Liver (tissue), 9 donors: Measurements from ENCODE around the gene NNMT. TPM values are rescaled to one million over a fixed set of nuclear protein-coding genes. Genes with fewer than 3 reads are reported as not detected.

Experiments used
- DNase-seq: peaks from one replicate; pipeline ENCODE4 v3.0.0-alpha.2; 2017; ENCODE audit warnings: low spot score
- H3K27ac ChIP-seq, 2 donors: one replicate each; pipeline ENCODE4 v1.7.0; 2013; ENCODE audit warnings: inconsistent platforms in 2 of 2, low read length in 2 of 2, control low read depth in 1 of 2, low read depth in 1 of 2, mild to moderate bottlenecking in 1 of 2
- H3K27me3 ChIP-seq, 4 donors: one replicate each; pipeline versions ENCODE4 v1.6.1 to v1.7.0; 2013; ENCODE audit warnings: low read length in 3 of 4, inconsistent platforms in 1 of 4, mild to moderate bottlenecking in 1 of 4, moderate library complexity in 1 of 4; ENCODE audit not compliant: control insufficient read depth in 4 of 4, insufficient read depth in 4 of 4
- H3K36me3 ChIP-seq, 4 donors: one replicate each; pipeline versions ENCODE4 v1.6.1 to v1.7.0; 2013; ENCODE audit warnings: low read length in 3 of 4, mild to moderate bottlenecking in 3 of 4, low read depth in 1 of 4, moderate library complexity in 1 of 4; ENCODE audit not compliant: control insufficient read depth in 4 of 4, insufficient read depth in 3 of 4
- H3K4me1 ChIP-seq, 4 donors: one replicate each; pipeline versions ENCODE4 v1.6.1 to v1.7.0; 2013; ENCODE audit warnings: low read length in 3 of 4, mild to moderate bottlenecking in 3 of 4, moderate library complexity in 1 of 4; ENCODE audit not compliant: control insufficient read depth in 4 of 4, insufficient read depth in 4 of 4
- H3K4me3 ChIP-seq, 3 donors: one replicate each; pipeline versions ENCODE4 v1.6.1 to v1.7.0; 2013; ENCODE audit warnings: low read length in 3 of 3, control low read depth in 1 of 3, low read depth in 1 of 3, mild to moderate bottlenecking in 1 of 3
- H3K9ac ChIP-seq, 2 donors: one replicate each; pipeline ENCODE4 v1.7.0; 2013; ENCODE audit warnings: low read length in 2 of 2, mild to moderate bottlenecking in 2 of 2, moderate library complexity in 2 of 2, control low read depth in 1 of 2, low read depth in 1 of 2
- H3K9me3 ChIP-seq, 4 donors: one replicate each; pipeline versions ENCODE4 v1.6.1 to v1.7.0; 2013; ENCODE audit warnings: low read length in 3 of 4; ENCODE audit not compliant: control insufficient read depth in 4 of 4
- ATF3 ChIP-seq: IDR thresholded peaks from 2 replicates; pipeline ENCODE4 v1.6.1; 2016; ENCODE audit warnings: antibody characterized with exemption
- CTCF ChIP-seq: fragments of 150-350 bp; IDR thresholded peaks from 2 replicates; pipeline ENCODE4 v1.5.1; 2017; ENCODE audit warnings: improper control_type of control experiment, low read depth, low read length; ENCODE audit not compliant: missing input control
- EGR1 ChIP-seq, 2 donors: IDR thresholded peaks; 2 replicates each; pipeline ENCODE4 v1.6.1; 2016 to 2018; ENCODE audit warnings: antibody characterized with exemption in 2 of 2, low read depth in 2 of 2
- FOXA1 ChIP-seq: IDR thresholded peaks from 2 replicates; pipeline ENCODE4 v1.6.1; 2016; ENCODE audit warnings: antibody characterized with exemption
- FOXA2 ChIP-seq: IDR thresholded peaks from 2 replicates; pipeline ENCODE4 v1.6.1; 2016; ENCODE audit warnings: antibody characterized with exemption
- GABPA ChIP-seq, 2 donors: IDR thresholded peaks in 1 of 2; conservative IDR thresholded peaks in 1 of 2; 2 replicates each; pipeline ENCODE4 v1.6.1; 2016; ENCODE audit warnings: antibody characterized with exemption in 2 of 2, mild to moderate bottlenecking in 1 of 2, moderate library complexity in 1 of 2
- HNF4A ChIP-seq, 2 donors: conservative IDR thresholded peaks; 2 replicates each; pipeline ENCODE4 v1.6.1; 2016; ENCODE audit warnings: antibody characterized with exemption in 2 of 2, mild to moderate bottlenecking in 2 of 2
- HNF4G ChIP-seq: IDR thresholded peaks from 2 replicates; pipeline ENCODE4 v1.6.1; 2016; ENCODE audit warnings: antibody characterized with exemption
- JUND ChIP-seq, 2 donors: IDR thresholded peaks; 2 replicates each; pipeline ENCODE4 v1.6.1; 2016; ENCODE audit warnings: antibody characterized with exemption in 2 of 2
- MAX ChIP-seq: IDR thresholded peaks from 2 replicates; pipeline ENCODE4 v1.6.1; 2016; ENCODE audit warnings: antibody characterized with exemption
- NR2F2 ChIP-seq: IDR thresholded peaks from 2 replicates; pipeline ENCODE4 v1.6.1; 2016; ENCODE audit warnings: antibody characterized with exemption
- RAD21 ChIP-seq, 2 donors: IDR thresholded peaks; 2 replicates each; pipeline ENCODE4 v1.6.1; 2016; ENCODE audit warnings: antibody characterized with exemption in 2 of 2, mild to moderate bottlenecking in 2 of 2
- REST ChIP-seq: IDR thresholded peaks from 2 replicates; pipeline ENCODE4 v1.6.1; 2016; ENCODE audit warnings: antibody characterized with exemption, mild to moderate bottlenecking
- RXRA ChIP-seq, 2 donors: IDR thresholded peaks; 2 replicates each; pipeline ENCODE4 v1.6.1; 2017 to 2018; ENCODE audit warnings: antibody characterized with exemption in 2 of 2, mild to moderate bottlenecking in 1 of 2
- SP1 ChIP-seq: IDR thresholded peaks from 2 replicates; pipeline ENCODE4 v1.6.1; 2018; ENCODE audit warnings: antibody characterized with exemption, mild to moderate bottlenecking
- TAF1 ChIP-seq: conservative IDR thresholded peaks from 2 replicates; pipeline ENCODE4 v1.6.1; 2016; ENCODE audit warnings: antibody characterized with exemption, mild to moderate bottlenecking
- YY1 ChIP-seq: IDR thresholded peaks from 2 replicates; pipeline ENCODE4 v1.6.1; 2016; ENCODE audit warnings: antibody characterized with exemption, mild to moderate bottlenecking
- ZBTB33 ChIP-seq: IDR thresholded peaks from 2 replicates; pipeline ENCODE4 v1.6.1; 2016; ENCODE audit warnings: antibody characterized with exemption
- WGBS: extraction: QIAGEN DNeasy Blood & Tissue Kit; methylation state at CpG from one replicate; pipeline ENCODE4 v1.1.7; 2013; 5-methylcytosine and 5-hydroxymethylcytosine counted together
- polyA plus RNA-seq, 2 donors: library from polyadenylated mRNA; stranded (reverse) in 1 of 2; unstranded in 1 of 2; fragments of 200-250 nt in 1 of 2; fragments of >200 nt in 1 of 2; fragmentation: Nextera tagmentation in 1 of 2; extraction: Ambion mirVana in 1 of 2; gene quantifications; one replicate each; pipeline versions ENCODE4 v1.2.1 to v1.2.3, GENCODE V29; 2013 to 2015
- total RNA-seq, 2 donors: library from RNA; depleted of rRNA; stranded (reverse); fragments of >200 nt; gene quantifications; one replicate each; pipeline ENCODE4 v1.2.3, GENCODE V29; 2014
- donor health status: healthy.
- donor health status: healthy.
- donor health status: healthy.
- donor health status: healthy.
- donor health status: healthy.

NNMT gene
- total and polyA plus RNA-seq, 4 donors = 0.47 to 3,724 (median 2,877) TPM

GRCh38 chr11:114359342-114359741 is 63.1 kb downstream of the NNMT start:
- TF ChIP-seq RAD21 (IDR thresholded peaks at IDR 0.05) (no peak), HNF4A (conservative IDR thresholded peaks at IDR 0.05) (no peak), REST (no peak), FOXA2 (no peak), ATF3 (no peak)
- Histone ChIP-seq H3K4me1 (peaks cover 0 to 2% (median 0%) of the 10 kb centered on the region in 4 donors), H3K9ac (no peak overlapping the region), H3K27me3 (no peaks in the 10 kb centered on the region), H3K27ac (no peak overlapping the region), H3K4me3 (no peak overlapping the region), H3K36me3 (no peaks in the 10 kb centered on the region), H3K9me3 (no peaks in the 10 kb centered on the region)
- no peak for DNase-seq

GRCh38 chr11:114362326-114362725 is 66.1 kb downstream of the NNMT start:
- no peak overlapping the region for H3K27ac ChIP-seq
- H3K27me3 ChIP-seq = no peaks in the 10 kb centered on the region
- TF ChIP-seq HNF4G (no peak), YY1 (no peak), NR2F2 (no peak), TAF1 (no peak), SP1 (no peak), RAD21 (IDR thresholded peaks at IDR 0.05) (no peak), REST (no peak), ATF3 (no peak), FOXA2 (no peak), EGR1 (IDR thresholded peaks at IDR 0.05; ENCODE audit: low read depth in 2 of 2) (no peak), FOXA1 (no peak), HNF4A (conservative IDR thresholded peaks at IDR 0.05) (no peak), GABPA (IDR thresholded peaks at IDR 0.05 in 1 of 2, conservative IDR thresholded peaks at IDR 0.05 in 1 of 2) (no peak), RXRA (IDR thresholded peaks at IDR 0.05) (no peak), JUND (IDR thresholded peaks at IDR 0.05) (no peak), ZBTB33 (no peak), MAX (no peak), CTCF (no peak)
- DNase-seq = no peak
- no peaks in the 10 kb centered on the region for H3K36me3 ChIP-seq
- no peak overlapping the region for H3K4me3 ChIP-seq
- no peaks in the 10 kb centered on the region for H3K9me3 ChIP-seq
- H3K4me1 ChIP-seq = peaks cover 0 to 2% (median 0%) of the 10 kb centered on the region in 4 donors
- no peak overlapping the region for H3K9ac ChIP-seq
- WGBS = 89% methylated on average over 4 of the region's 4 CpGs
